ENCODE measurements around the gene DLG1. TPM values are rescaled to one million over a fixed set of nuclear protein-coding genes. Genes with fewer than 3 reads are reported as not detected.
A peak's percentile ranks its signal among the peaks of the same experiment; 100 is the strongest.

The DLG1 gene
- total and polyA plus RNA-seq, 2 of the 4 experiments (the other 2 are of a cell fraction) = 21.2 to 57.7 TPM

DNA sequence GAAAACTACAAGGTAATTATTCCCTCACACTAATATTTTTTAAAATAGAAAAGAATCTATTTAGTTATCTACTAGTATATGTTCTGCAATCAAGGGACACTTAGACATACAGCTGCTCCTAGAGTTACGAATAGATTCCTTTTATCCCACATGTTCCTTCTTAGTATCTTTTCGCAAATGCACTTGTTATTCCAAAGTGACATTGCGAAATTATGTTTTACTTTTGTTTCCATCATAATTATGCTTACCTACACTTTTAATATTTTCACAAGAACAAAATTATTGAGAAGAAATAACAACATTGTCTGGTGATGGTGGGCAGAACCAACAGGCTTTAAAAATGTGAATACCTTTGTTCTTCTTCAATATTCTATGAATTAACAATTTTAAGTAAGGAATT lies 161.7 kb downstream of the DLG1 start:
- Histone ChIP-seq H3K27me3 (ENCODE audit: control insufficient read depth, insufficient read depth, low read length) (no peaks in the 10 kb centered on the region), H4K8ac (ENCODE audit: low read depth in 2 of 2, low read length in 2 of 2) (no peak overlapping the region), H3K56ac (ENCODE audit: extremely low read depth, insufficient read depth, low read length) (no peak overlapping the region), H2BK5ac (ENCODE audit: low read depth, low read length, poor library complexity, severe bottlenecking) (no peak overlapping the region), H2BK20ac (ENCODE audit: low read depth, low read length) (no peak overlapping the region), H2AK5ac (ENCODE audit: low read depth, low read length) (no peak overlapping the region), H3K4ac (ENCODE audit: low read depth, low read length) (no peak overlapping the region), H3K79me1 (ENCODE audit: low read depth in 1 of 2, low read length in 2 of 2) (peaks cover 0 to 5% of the 10 kb centered on the region in 2 experiments; a peak in 2 of 4 replicates), H3K23ac (ENCODE audit: low read depth, low read length) (no peak overlapping the region), H3K4me1 (ENCODE audit: control insufficient read depth, insufficient read depth, low read length) (no peaks in the 10 kb centered on the region), H3K4me2 (ENCODE audit: low read depth, low read length) (no peak overlapping the region), H2BK120ac (ENCODE audit: low read depth, low read length) (no peak overlapping the region), H3K18ac (ENCODE audit: low read depth, low read length) (no peak overlapping the region), H3K9ac (ENCODE audit: low read depth, low read length) (no peak overlapping the region), H3K9me3 (ENCODE audit: control insufficient read depth, insufficient read depth, low read length) (peaks cover 5% of the 10 kb centered on the region; the same call in 1 of the 2 replicates), H3K14ac (replicated peaks; ENCODE audit: low read depth, low read length) (no peak overlapping the region), H3K36me3 (ENCODE audit: control insufficient read depth, insufficient read depth, low read length) (peaks cover 11% of the 10 kb centered on the region), H3K9me1 (ENCODE audit: insufficient read depth, low read length) (peaks cover 3% of the 10 kb centered on the region; the same call in 1 of the 2 replicates), H3K4me3 (ENCODE audit: insufficient read depth, low read depth, low read length) (no peak overlapping the region), H4K5ac (ENCODE audit: low read depth, low read length) (no peak overlapping the region), H2AK9ac (replicated peaks; ENCODE audit: low read depth, low read length, poor library complexity) (no peak overlapping the region), H3K27ac (ENCODE audit: insufficient read depth, low read length) (no peak overlapping the region), H4K20me1 (ENCODE audit: insufficient read depth, low read length) (peaks cover 4% of the 10 kb centered on the region; the same call in 1 of the 2 replicates), H2BK15ac (ENCODE audit: low read depth, low read length) (no peak overlapping the region), H2AFZ (replicated peaks; ENCODE audit: low read length, poor library complexity) (no peak overlapping the region), H4K91ac (ENCODE audit: insufficient read depth, low read depth, low read length) (no peak overlapping the region)
- peak; percentile 77 for TF ChIP-seq CEBPB (IDR thresholded peaks at IDR 0.05; ENCODE audit: low read depth, low read length)
- no peak for TF ChIP-seq RAD21 (IDR thresholded peaks at IDR 0.05; ENCODE audit: low read length)
- ATAC-seq (ENCODE audit: low read depth) (no peak), DNase-seq (no peak)
- CTCF ChIA-PET = no interaction called here
- WGBS, 2 experiments (ENCODE audit: extremely low coverage in 2 of 2, insufficient read length in 1 of 2) = no CpG with 5 or more reads among the region's 3 CpGs
- no TSS peak for BruUV-seq (replicated peaks)
- in situ Hi-C loops (cut with MboI; ENCODE audit: low sequenced_read_pairs) = no loop called here
- POLR2A ChIA-PET (ENCODE audit: unreplicated experiment) = no interaction called here
- intact Hi-C loops (cut with micrococcal nuclease) = no loop called here
- dilution Hi-C loops (cut with HindIII; ENCODE audit: low sequenced_read_pairs, unreplicated experiment) = no loop called here

Data from IMR-90 (cell line).